Gastrocnemius medialis (tissue), 4 donors: ENCODE data around the gene CSNK1D. TPM values are rescaled to one million over a fixed set of nuclear protein-coding genes. Genes with fewer than 3 reads are reported as not detected.

Experiments
- ATAC-seq, 2 donors: fragments of 150-250 bp; one replicate each; pipeline ENCODE4 v1.9.1; 2016
- DNase-seq, 2 donors: peaks; one replicate each; pipeline ENCODE4 v3.0.0-alpha.2; 2019
- H3K27ac ChIP-seq, 4 donors: fragments of 200-600 bp; sonication (generic); 1 replicate in 1 of 4; 2 replicates in 3 of 4; pipeline ENCODE4 v1.5.1; 2016 to 2018; ENCODE audit warnings: mild to moderate bottlenecking in 2 of 4, moderate library complexity in 1 of 4
- H3K27me3 ChIP-seq, 3 donors: fragments of 200-600 bp; sonication (generic) in 2 of 3; 1 replicate in 1 of 3; 2 replicates in 2 of 3; pipeline versions ENCODE4 v1.5.1 to v1.6.0; 2016 to 2019; ENCODE audit warnings: mild to moderate bottlenecking in 1 of 3, moderate library complexity in 1 of 3
- H3K36me3 ChIP-seq, 2 donors: fragments of 200-600 bp; sonication (generic) in 1 of 2; one replicate each; pipeline ENCODE4 v1.5.1; 2017 to 2018
- H3K4me1 ChIP-seq, 2 donors: fragments of 200-600 bp; sonication (generic) in 1 of 2; one replicate each; pipeline ENCODE4 v1.5.1; 2016 to 2017; ENCODE audit warnings: mild to moderate bottlenecking in 2 of 2
- H3K4me3 ChIP-seq, 4 donors: fragments of 200-600 bp; sonication (generic) in 3 of 4; 1 replicate in 1 of 4; 2 replicates in 3 of 4; pipeline ENCODE4 v1.5.1; 2016 to 2019; ENCODE audit warnings: mild to moderate bottlenecking in 2 of 4
- H3K9me3 ChIP-seq, 3 donors: fragments of 200-600 bp; sonication (generic) in 2 of 3; 1 replicate in 1 of 3; 2 replicates in 2 of 3; pipeline ENCODE4 v1.5.1; 2016 to 2019
- CTCF ChIP-seq, 5 experiments: fragments of 450-650 bp in 3 of 5; fragments of 200-600 bp in 2 of 5; sonication (generic) in 2 of 5; IDR thresholded peaks in 4 of 5; conservative IDR thresholded peaks in 1 of 5; 1 replicate in 4 of 5; 2 replicates in 1 of 5; pipeline ENCODE4 v1.5.1; 2016 to 2019; ENCODE audit warnings: antibody characterized with exemption in 5 of 5, mild to moderate bottlenecking in 3 of 5, moderate library complexity in 3 of 5
- POLR2A ChIP-seq, 2 donors: fragments of 450-650 bp; IDR thresholded peaks; one replicate each; pipeline ENCODE4 v1.6.1; 2017; ENCODE audit warnings: antibody characterized with exemption in 2 of 2, mild to moderate bottlenecking in 2 of 2, moderate library complexity in 2 of 2
- in situ Hi-C, 4 donors: fragments of 200-750 bp; cut with MboI; loops; one replicate each; pipeline versions ENCODE4 v1.15.0 to v1.8.0; 2017; ENCODE audit warnings: low sequenced_read_pairs in 4 of 4
- intact Hi-C: fragments of 100-400 bp; cut with DNase I; formaldehyde crosslinking; loops from one replicate; pipeline ENCODE4 v1.15.1; 2023; ENCODE audit warnings: low total_unique reads
- total RNA-seq, 4 donors: library from RNA; depleted of rRNA; stranded (reverse); fragments of >200 nt; gene quantifications; one replicate each; pipeline versions ENCODE4 v1.1.0 to v1.2.3, GENCODE V29; 2016

CSNK1D gene
- total RNA-seq, 4 donors from 2014 or later, result 34.0 to 55.2 (median 47.3) TPM

DNA sequence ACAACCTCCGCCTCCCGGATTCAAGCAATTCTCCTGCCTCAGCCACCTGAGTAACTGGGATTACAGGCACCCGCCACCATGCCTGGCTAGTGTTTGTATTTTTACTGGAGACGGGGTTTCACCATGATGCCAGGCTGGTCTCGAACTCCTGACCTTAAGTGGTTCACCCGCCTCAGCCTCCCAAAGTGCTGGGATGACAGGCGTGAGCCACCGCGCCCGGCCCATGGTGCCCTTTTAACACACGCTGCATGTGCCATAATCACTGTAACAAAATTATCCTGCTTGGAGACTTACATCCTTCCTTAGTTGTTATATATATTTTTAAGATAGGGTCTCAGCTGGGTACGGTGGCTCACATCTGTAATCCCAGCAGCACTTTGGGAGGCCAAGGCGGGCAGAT is 38.5 kb upstream of the CSNK1D start:
- H3K4me3 ChIP-seq, result no peak overlapping the region
- ATAC-seq, result no peak
- in situ Hi-C loops, result no loop called here
- intact Hi-C loops, result no loop called here
- H3K9me3 ChIP-seq, result no peaks in the 10 kb centered on the region
- TF ChIP-seq CTCF (IDR thresholded peaks at IDR 0.05 in 4 of 5, conservative IDR thresholded peaks at IDR 0.05 in 1 of 5) (no peak), POLR2A (IDR thresholded peaks at IDR 0.05) (no peak)
- H3K36me3 ChIP-seq, result no peaks in the 10 kb centered on the region
- H3K27me3 ChIP-seq, result peaks cover 22 to 41% (median 30%) of the 10 kb centered on the region in 3 donors
- DNase-seq, result no peak
- H3K27ac ChIP-seq, result no peak overlapping the region
- no peaks in the 10 kb centered on the region for H3K4me1 ChIP-seq

DNA sequence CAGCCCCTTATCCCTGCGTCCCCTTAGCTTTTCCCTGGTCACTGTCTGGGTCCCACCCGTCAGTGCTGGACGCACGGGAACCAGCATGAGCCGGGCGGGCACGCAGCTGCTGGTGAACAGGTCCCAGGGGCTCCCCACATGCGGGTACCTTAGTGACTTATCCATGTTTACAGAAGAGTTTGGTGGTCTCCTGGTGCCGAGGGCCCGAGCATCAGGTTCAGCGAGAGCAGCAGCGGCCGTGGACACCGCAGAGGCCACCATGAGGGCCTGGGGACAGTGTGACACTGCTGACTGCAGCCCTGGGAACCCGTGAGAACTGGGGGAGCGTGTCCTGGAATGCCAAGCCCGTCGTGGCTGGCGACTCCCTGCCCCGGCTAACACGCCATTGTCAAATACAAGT is 37.4 kb upstream of the CSNK1D start:
- in situ Hi-C loops (no loop called here), intact Hi-C loops (no loop called here)
- Histone ChIP-seq H3K4me1 (no peaks in the 10 kb centered on the region), H3K27ac (no peak overlapping the region), H3K9me3 (no peaks in the 10 kb centered on the region), H3K36me3 (no peaks in the 10 kb centered on the region), H3K4me3 (no peak overlapping the region), H3K27me3 (peaks cover 22 to 35% (median 26%) of the 10 kb centered on the region in 3 donors)
- DNase-seq (no peak), ATAC-seq (no peak)
- TF ChIP-seq CTCF (IDR thresholded peaks at IDR 0.05 in 4 of 5, conservative IDR thresholded peaks at IDR 0.05 in 1 of 5), result no peak
- TF ChIP-seq POLR2A (IDR thresholded peaks at IDR 0.05), result no peak

DNA sequence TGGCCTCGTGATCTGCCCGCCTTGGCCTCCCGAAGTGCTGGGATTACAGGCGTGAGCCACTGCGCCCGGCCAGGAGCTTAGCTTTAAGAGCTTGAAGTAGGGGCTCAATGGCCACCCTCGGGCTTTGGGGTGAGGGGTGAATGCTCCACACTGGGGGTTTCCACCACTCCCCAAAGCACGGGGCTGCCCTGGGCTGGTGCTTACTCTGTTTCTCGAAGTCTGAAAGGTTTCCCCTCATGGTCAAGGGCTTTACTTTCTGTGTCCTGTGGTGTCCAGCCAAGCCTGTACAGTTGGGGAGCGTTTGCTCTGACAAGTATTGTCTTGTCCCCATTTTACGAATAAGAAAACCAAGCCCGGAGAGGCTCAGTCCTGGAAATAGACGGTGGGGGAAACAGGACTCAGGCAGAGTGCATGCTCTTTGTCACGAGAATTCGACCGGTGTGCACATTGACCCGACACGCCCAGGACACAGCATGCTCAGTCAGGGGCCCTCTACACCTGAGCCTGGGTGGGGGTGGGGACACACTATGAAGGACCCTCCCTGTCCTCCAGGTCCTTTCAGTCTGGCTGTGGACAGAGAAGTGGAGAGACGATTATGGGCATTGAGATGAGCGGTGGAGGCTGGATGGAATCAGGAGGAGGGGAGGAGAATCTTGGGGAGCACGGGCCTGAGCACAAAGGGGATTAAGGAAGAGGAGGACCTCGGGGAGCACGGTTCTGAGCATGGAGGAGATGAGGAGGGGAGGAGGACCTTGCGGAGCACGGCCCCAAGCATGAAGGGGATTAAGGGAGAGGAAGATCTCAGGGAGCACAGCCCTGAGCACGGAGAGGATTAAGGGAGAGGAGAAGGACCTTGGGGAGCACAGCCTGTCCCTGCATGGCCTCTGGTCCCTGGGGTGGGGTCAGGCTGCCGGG is 36.4 kb upstream of the CSNK1D start:
- H3K27ac ChIP-seq, result no peak overlapping the region
- ATAC-seq (no peak), DNase-seq (no peak)
- TF ChIP-seq POLR2A (IDR thresholded peaks at IDR 0.05) (no peak), CTCF (IDR thresholded peaks at IDR 0.05 in 4 of 5, conservative IDR thresholded peaks at IDR 0.05 in 1 of 5) (no peak)
- H3K27me3 ChIP-seq, result peaks cover 14 to 26% (median 19%) of the 10 kb centered on the region in 3 donors
- no peak overlapping the region for H3K4me3 ChIP-seq
- intact Hi-C loops (no loop called here), in situ Hi-C loops (no loop called here)
- no peaks in the 10 kb centered on the region for H3K36me3 ChIP-seq
- no peaks in the 10 kb centered on the region for H3K9me3 ChIP-seq
- H3K4me1 ChIP-seq, result no peaks in the 10 kb centered on the region

DNA sequence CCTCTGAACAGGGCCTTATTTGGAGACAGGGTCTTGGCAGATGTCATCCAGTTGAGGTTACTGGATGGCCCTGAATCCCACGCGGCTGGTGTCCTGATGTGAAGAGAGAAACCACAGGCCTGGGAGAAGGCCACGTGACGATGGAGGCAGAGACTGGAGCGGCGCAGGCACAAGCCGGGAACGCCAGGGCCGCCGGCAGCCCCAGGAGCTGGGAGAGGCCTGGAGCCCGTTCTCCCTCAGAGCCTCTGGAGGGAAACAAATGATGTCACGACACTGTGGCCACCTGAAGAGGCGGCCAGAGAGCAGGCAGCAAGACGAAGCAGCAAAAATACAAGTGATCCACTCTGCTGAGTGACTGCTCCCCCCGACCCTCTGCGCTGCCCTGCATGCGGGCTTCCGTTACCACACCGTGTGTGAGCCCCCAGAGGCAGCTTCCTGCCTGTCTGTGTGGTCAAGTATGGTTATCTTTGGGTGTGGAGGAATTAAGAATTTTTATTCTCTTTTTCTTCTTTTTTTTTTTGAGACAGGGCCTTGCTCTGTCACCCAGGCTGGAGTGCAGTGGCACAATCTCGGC is 32.3 kb upstream of the CSNK1D start:
- ATAC-seq, result no peak
- Histone ChIP-seq H3K36me3 (no peaks in the 10 kb centered on the region), H3K9me3 (no peaks in the 10 kb centered on the region), H3K4me3 (no peak overlapping the region), H3K4me1 (peaks cover 0 to 2% of the 10 kb centered on the region in 2 donors), H3K27me3 (peaks cover 0 to 8% (median 3%) of the 10 kb centered on the region in 3 donors), H3K27ac (no peak overlapping the region)
- in situ Hi-C loops (no loop called here), intact Hi-C loops (no loop called here)
- DNase-seq, result no peak
- TF ChIP-seq POLR2A (IDR thresholded peaks at IDR 0.05) (no peak), CTCF (IDR thresholded peaks at IDR 0.05 in 4 of 5, conservative IDR thresholded peaks at IDR 0.05 in 1 of 5) (no peak)
